ELF-1 (cell line): ENCODE results near the gene CCDC47.
A peak's percentile ranks its signal among the peaks of the same experiment; 100 is the strongest.

Source experiments
- DNase-seq: peaks from one replicate; pipeline ENCODE4 v3.0.0-alpha.2; 2016; ENCODE audit warnings: low read depth, low spot score

CCDC47 gene

DNA sequence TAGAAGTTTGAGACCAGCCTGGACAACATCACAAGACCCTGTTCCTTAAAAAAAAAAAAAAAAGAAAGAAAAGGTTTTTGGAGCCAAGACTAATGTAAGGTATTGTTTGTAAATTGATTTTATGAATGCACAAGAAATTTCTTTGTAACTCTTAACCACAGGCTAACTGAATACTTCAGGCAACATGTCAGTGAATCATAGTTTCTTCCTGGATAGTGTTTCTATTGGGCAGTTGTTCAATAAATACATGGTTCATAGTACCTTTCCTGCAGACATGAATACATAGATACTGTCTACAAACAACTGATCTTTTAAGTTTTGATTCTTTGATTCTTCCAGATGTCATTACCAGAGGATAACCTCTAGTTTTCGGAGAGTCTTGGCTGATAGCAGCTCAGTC, 12.2 kb upstream of the CCDC47 start:
- DNase-seq, result no peak

DNA sequence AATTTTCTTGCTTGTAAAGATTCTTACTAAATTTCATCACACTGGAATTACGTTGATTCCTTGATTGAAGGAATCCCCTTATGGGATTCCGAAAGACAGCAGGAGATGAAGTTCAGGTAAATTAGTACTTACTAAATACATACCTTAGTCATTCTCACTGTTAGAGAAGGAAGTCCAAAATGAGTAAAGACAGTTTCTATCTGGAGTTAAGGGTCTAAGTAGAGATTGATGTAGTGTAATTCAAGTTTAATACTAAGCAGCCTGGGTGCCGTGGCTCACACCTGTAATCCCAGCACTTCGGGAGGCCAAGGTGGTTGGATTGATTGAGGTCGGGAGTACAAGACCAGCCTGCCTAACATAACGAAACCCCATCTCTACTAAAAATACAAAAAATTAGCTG, 10.1 kb upstream of the CCDC47 start:
- DNase-seq, result no peak

DNA sequence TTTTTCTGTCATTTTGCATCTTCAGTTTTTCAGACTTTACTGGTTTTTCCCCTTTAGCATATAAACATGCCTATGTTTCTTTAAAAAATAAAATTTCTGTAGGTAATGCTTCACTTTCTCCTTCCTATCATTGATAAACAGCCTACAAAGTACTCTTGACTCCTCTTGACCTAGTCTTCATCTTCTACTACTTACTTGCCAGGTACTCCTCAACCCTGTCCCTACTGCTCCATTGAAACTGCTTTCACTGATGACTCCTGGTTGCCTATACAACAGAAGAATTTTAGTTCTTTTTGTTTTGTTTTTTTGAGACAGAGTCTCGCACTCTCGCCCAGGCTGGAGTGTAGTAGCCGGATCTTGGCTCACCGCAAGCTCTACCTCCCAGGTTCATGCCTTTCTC, 7.5 kb upstream of the CCDC47 start:
- DNase-seq, result no peak

DNA sequence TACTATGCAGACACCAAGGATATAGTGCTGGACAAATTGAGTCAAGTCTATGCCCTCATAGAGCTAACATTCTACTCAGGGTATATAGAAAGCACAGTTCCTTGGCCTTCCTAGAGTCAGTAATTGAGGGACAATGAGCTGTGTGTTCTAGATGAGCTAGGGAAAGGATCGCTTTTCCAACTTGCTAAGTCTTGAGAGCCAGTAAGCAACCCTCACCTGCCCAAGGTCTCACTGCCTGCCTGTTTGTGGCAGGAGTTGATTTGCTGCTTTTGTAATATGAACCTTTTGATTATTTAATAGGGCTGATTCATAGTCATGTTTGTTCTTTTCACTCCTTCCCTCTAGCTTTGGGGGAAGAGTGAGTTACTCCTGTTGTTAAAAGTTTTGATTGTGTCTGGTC, 7.1 kb upstream of the CCDC47 start:
- DNase-seq, result no peak

DNA sequence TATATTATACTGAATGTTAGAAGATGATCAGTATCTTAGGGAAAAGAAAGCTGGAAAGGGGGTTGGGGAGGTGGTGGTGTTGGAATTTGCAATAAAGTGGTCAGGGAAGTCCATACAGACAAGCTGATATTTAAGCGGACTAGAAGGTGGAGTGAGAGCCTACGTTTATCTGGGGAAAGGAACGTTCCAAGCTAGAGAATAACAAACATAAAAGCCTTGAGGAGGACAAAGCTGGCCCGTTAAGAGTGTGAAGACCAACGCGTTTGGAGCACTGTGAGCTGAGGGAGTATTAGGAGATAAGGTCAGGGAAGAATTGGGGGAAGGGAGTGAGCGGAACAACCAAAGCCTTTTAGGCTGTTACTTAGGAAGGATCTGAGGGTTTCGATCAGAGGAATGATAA, 2.0 kb upstream of the CCDC47 start:
- DNase-seq, result peak; percentile 15

DNA sequence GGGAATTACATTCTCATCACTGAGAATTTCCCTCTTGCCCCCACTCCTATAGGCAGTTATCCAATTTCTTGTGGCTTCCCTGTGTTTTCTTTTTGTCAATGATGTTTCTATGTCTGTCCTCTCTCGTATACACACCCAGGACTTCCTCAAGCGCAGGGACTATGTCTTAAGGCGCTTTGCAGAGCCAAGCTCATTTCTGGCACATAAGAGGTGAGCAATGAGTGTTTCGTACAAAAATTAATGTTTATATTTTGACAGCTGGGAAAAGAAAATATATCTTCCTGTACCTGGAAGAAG, 1.5 kb upstream of the CCDC47 start:
- peak; percentile 20 for DNase-seq

DNA sequence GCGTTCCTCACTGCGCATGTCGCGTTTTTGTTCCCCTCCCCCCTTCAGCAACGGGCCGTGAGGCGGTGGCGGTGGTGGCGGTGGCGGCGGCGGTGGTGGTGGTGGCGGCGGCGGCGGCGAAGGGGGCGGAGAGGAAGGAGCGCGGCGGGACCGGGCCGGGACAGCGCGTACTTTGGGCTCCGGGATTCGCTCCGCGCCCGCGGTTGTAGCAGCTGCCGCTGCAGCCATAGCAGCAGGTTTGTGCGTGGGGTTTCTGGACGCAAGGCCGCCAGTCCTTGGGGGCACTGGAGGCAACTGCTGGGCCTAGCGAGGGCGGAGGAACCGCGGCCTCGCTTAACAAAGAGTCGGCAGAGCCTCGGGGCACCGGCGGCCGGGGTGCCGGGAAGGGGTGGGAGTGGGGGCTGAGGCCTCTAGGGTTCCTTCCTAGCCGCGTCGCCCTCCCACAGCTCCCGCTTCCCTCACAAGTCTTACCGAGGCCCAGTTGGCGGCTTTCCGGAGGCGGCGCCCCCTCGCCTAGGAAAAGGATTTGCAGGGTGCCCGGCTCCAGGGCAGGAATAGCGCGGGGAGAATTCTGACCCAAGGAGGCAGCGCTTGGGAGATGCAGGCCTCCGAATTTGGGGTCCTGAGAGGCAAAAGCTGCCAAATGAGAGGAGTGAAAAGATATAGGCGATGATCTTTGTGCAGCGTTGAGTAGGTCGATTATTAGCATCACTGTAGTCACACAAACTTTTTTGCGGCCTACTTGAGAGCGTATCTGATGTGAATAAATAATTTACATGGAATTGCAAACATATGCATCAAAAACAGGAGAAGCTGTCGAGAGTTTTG, 958 bp upstream of the CCDC47 start, which contains the start of gene DDX42:
Gene DDX42, plus strand, starts transcription at position 30 of the 828 bp plus-strand sequence. CDS start 12,880 bp downstream, outside the sequence.
- DNase-seq, result no peak

DNA sequence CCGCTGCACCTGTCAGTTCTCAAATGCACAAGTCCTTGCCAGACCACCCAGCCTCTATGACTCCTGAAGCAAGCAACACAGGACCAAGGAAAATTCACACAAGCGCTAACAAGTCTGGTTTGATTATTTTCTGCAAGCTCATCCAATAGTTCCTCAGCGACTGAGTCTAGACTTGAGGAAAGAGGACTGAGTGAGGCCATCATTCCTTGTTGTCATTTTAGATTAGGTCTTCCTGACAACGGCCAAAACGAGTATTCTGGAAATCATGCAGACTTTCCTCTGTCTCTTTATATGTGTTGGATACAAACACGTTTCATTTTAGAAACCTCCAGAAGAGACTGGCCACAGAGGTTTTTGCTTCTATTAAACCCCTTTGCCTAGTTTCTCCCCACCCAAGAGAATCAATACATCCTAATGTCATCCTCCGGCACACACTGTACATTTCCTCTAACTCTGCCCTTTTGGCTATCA, 561 bp downstream of the CCDC47 start:
- DNase-seq, result peak; percentile 20

DNA sequence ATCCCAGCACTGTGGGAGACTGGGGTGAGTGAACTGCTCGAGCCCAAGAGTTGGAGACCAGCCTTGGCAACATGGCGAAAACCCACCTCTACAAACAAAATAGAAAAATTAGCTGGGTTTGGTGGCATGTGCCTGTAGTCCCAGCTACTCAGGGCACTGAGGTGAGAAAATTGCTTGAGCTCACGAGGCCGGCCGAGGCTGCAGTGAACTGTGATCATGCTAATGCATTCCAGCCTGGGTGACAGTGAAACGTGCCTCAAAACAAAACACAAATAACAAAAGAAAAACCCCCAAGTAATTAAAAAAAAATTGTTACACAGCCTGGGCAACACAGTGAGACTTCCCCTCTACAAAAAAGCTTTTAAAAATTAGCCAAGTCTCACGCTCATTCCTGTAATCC, 5.0 kb downstream of the CCDC47 start:
- peak; percentile 26 for DNase-seq

DNA sequence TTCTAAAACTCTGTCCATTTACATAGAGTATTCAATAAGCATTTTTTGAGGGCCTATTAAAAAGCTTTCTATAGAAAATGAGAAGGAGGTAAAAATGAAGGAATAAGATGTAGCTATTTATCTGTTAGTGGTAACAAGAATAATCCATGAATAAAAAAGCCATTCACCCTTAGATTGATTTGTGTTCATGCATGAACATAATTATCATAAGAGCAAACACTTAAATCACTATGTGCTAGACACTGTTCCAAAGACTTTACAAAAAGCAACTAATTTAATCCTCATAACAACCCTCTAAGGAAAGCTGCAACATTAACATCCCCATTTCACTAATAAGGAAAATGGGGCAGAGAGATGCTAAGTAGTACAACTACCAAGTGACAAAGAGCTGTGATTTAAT, 6.6 kb downstream of the CCDC47 start:
- no peak for DNase-seq

DNA sequence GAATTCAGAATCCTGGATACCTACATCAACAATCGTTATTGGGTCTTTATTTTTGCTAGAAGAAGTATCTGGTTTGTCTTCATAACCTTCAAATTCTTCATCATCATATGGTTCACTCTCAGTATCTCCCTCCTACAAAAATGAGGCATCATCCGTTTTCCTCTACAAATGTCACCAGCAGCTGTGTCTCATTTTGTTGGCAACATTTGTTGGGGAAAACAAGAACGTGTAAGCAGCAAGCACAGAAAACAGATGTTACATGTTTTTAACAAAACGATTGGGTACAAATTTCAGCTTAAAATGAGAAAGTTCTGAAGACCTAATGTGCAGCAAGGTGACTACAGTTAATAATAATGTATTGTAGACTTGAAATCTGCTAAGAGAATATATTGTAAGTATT, 8.7 kb downstream of the CCDC47 start:
- DNase-seq, result no peak

DNA sequence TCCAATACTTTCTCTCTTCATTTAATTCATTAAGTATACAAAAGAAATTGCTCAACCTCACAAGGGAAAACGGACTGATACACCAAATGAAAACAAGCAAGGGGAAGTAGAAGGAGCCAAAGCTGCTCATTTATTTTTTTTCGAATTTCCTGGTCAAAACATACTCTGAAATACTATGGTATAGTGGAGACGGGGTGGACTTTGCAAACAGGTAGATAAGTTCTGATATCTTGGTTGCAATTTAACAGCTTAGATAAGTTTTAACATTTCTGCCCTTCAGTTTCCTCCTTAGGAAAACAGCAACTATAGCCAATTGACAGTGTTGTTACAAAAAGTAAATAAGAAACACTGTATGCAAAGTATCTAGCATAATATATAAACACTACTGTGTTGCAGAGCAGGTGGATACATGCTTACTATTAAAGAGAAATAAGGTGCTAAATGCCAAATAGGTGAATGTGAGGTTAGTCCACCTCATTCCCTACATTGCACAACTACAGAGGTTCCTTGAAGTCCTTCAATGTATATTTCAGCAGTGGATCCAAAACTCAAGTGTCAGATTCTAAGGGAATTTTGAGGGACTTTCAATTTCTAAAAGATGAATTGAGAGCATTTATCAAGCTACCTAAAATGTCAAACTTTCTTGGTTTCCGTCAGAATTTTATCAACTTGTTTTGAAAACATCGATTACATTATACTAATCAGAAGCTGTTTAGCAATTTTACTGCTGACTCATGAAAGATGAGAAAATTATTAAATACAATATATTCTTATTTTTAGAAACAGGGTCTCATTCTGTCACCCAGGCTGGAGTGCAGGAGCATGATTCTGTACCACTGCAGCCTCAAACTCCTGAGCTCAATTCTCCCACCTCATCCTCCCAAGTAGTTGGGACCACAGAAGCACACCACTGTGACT, 11.0 kb downstream of the CCDC47 start:
- no peak for DNase-seq

DNA sequence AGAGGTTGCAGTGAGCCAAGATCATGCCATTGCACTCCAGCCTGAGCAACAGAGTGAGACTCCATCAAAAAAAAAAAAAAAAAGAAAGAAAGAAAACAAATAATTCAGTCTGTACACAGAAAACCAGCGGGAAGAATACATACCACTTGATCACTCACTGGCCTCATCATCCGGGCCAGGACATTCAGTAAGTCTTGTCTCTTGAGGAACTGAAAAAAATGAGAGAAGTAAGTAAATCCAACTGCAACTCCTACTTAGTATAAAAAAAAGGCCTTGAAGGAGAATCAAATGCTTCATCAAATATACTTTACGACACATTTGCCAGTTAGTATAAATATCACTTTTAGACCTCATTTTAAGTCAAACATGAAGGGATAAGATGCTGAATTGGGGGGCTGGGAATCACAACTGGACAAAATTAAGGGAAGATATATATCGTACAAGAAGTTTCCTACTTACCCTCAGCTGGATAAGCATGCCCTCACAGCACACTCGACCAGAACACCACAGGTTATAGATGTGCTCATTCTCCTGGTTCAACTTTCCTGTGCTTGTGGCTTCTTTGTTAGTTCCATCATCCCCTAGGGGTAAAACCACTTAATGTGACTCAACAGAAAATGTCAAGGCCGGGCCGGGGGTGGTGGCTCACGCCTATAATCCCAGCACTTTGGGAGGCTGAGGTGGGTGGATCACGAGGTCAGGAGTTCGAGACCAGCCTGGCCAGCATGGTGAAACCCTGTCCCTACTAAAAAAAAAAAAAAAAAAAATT, 12.4 kb downstream of the CCDC47 start:
- DNase-seq, result no peak

DNA sequence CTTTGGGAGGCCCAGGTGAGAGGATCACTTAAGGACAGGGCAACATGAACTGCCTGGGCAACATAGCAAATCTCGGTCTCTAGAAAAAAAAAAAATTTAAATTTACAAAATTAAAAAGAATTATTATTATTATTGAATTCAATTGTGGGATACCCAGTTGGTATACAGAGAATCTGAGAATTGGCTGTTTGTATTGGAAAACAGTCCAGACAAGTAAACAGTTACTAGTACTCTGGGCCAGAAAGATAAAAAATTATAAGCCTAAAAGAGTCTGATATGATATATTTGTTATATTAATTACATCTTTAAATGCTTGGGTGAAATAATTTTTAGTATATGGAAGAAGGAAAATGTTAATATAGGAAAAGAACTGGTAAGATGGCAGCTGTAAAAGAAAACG, 15.0 kb downstream of the CCDC47 start:
- DNase-seq, result no peak

DNA sequence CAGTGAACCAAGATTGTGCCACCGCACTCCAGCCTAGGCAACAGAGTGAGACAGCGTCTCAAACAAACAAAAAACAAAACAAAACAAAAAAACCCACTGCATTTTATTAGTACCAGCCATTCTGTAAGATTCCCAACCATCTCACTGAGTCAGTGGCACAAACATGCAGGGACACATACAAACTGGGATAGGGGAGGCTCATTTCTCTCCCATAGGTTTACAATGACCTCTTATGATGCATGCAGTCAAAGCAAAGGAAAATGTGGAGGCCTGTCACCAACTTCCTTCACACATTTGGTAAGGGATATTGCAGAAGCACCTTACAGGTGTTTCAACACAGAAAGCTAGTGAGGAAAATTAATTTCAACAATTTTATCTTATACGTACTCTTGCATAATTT, 19.4 kb downstream of the CCDC47 start:
- DNase-seq, result no peak

DNA sequence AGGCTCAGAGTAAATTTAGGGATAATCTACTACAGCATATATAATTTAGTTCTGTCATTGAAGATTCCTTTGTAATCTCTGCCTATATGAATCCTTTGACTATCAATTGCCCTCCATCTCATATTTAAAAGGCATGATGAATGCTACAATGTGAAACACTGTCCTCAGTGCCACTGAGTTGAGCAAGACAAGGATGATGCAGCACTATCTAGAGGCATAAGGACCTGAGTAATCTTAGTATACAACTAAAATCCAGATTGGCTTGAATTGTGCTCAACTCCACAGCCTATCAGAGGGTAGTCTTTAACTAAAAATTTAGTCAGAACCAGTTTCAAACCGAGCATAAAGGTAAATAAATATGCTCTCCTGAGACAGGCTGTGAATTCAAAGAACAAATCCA, 20.2 kb downstream of the CCDC47 start:
- DNase-seq, result no peak

DNA sequence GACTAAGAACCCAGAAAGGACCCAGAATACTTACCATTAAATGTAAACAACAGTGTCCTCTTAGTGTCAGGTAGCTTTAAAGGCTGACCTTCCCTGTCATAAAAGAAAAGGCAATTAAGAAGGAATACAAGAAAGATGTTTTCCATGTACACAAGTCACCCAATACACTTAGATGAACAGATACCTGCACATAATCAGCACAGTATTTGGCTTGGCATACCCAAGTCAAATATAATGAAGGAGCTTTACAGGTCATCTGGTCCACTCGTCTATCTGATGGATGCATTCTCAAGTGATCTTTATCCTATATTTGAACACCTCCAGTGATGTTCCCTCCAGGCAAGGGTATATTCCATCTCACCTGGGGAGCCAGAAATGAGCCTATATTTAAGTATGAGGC, 20.7 kb downstream of the CCDC47 start:
- DNase-seq, result no peak

DNA sequence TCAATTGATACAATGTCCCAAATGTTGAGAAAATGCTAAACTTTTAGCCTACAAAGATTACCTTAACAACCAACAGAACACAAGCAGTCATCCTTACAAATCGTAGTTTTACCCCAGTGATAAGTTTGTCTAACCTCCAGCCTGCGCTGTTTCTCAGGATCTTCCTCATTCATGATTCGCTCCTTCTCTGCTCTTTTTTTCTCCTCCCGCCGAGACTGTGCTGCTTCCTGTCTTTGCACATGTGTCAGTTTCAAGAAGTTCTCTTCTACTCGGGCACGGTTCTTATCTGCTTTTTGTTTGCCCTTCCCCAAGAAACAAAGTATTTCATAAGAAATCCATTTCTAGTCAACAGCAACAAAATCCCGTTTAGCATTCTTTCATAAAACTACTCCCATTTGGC, 21.6 kb downstream of the CCDC47 start:
- no peak for DNase-seq

DNA sequence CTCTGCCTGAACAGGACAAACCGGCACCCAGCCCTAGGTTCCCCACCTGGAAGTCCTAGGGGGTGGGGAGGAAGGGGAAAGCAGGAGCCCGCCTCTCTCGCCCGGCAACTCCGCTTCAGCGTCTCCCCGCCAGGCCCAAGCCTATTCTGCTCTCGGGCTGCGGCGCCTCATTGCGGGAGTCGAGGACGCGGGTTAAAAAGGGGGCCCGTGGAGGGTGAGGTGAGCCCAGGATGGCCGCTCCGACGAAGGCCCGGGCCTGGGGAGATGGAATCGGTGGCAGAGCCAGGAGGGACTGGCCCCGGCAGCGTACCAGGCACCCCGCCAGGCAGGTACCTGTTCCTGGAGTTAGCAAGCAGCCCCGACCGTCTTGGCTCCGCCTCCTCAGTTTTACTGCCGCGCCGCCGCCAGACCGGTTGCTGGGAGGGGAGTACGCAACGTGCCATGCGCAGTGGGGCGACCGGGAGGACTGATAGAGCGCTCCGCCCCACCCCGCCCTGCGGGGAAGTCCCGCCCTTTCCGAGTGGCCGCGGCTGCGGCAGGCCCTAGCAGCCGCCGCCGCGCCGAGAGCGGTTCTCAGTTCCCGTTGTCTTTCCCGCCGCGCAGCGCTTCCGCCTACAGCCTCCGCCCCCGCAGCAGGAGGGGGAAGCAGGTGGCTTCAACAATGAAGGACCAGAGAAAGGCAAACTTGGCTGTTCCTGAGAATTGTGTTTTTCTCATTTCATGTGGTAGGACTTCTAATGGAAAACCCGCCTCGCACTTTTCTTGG, 31.8 kb downstream of the CCDC47 start, which contains the start of gene STRADA:
Gene STRADA, minus strand, starts transcription at position 392 of the 766 bp plus-strand sequence. CDS start 13,430 bp downstream, outside the sequence.
- peak; percentile 99 for DNase-seq

DNA sequence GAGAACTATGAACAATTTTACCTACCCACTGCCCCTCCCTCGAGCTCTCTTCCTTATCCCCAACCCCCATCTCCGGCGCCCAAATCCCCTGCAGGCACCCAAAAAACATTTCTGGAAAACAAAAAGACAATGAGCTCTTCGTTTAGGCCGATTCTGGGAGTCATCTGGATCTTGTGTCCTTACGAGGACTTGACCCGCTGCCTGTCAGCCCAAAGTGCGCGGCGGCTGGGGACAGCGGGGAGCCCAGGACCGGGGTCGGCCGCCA, 32.3 kb downstream of the CCDC47 start:
- no peak for DNase-seq

DNA sequence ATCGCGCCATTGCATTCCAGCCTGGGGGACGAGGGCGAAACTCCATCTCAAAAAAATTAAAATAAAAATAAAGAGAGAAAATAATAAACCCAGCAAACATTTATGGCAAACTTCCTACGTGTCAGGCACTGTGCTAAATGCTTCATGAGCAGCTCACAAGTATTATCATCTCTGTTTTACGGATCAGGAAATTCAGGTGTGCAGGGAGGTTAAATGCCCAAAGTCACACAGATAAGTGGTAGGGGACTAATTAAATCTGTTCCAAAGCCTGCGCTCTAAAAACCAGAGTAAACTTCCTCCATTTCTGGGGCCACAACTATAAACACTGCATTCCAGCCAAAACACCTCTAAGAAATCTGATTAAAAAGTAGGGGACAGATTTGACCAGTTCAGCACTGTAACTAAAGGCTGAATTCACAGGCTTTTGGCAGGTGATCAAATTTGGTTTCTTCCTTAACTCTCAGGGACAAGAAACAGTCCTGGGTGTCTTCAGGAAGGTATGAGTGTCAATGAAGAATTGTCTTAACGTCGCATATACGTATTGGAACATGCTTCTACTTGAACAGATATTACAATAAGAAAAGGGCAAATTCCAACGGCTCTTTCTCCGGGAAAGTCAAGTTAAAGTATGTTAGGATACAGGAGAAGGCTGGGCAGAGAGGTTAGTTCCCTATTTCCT, 32.8 kb downstream of the CCDC47 start:
- DNase-seq, result peak; percentile 3
